Gastroesophageal sphincter (tissue), 4 donors: ENCODE measurements around the gene MAP4K2. TPM values are rescaled to one million over a fixed set of nuclear protein-coding genes. Genes with fewer than 3 reads are reported as not detected.

Experiments used
- ATAC-seq: fragments of 150-250 bp; one replicate; pipeline ENCODE4 v1.9.1; 2016; ENCODE audit warnings: mild to moderate bottlenecking, moderate library complexity
- H3K27ac ChIP-seq, 4 donors: fragments of 200-600 bp; sonication (generic) in 3 of 4; 1 replicate in 3 of 4; 2 replicates in 1 of 4; pipeline ENCODE4 v1.5.1; 2016 to 2019
- H3K27me3 ChIP-seq: fragments of 200-600 bp; sonication (generic); one replicate; pipeline ENCODE4 v1.5.1; 2019
- H3K36me3 ChIP-seq, 2 donors: fragments of 200-600 bp; sonication (generic); one replicate each; pipeline ENCODE4 v1.5.1; 2019; ENCODE audit warnings: control low read depth in 1 of 2
- H3K4me1 ChIP-seq, 3 donors: fragments of 200-600 bp; sonication (generic); 1 replicate in 2 of 3; 2 replicates in 1 of 3; pipeline ENCODE4 v1.5.1; 2016 to 2019; ENCODE audit warnings: control low read depth in 2 of 3
- H3K4me3 ChIP-seq, 2 donors: fragments of 200-600 bp; sonication (generic); one replicate each; pipeline ENCODE4 v1.5.1; 2019; ENCODE audit warnings: mild to moderate bottlenecking in 1 of 2, moderate library complexity in 1 of 2
- H3K9me3 ChIP-seq, 3 donors: fragments of 200-600 bp; sonication (generic); one replicate each; pipeline ENCODE4 v1.5.1; 2017 to 2019; ENCODE audit warnings: control low read depth in 2 of 3
- EP300 ChIP-seq: sonication (generic); formaldehyde crosslinking; IDR thresholded peaks from one replicate; pipeline ENCODE4 v1.6.1; 2017; ENCODE audit warnings: antibody characterized with exemption, mild to moderate bottlenecking
- POLR2A ChIP-seq, 2 donors: fragments of 450-650 bp; IDR thresholded peaks; one replicate each; pipeline ENCODE4 v1.6.1; 2017; ENCODE audit warnings: antibody characterized with exemption in 2 of 2, mild to moderate bottlenecking in 2 of 2, moderate library complexity in 1 of 2
- POLR2AphosphoS5 ChIP-seq: sonication (generic); formaldehyde crosslinking; IDR thresholded peaks from one replicate; pipeline ENCODE4 v1.6.1; 2017; ENCODE audit warnings: antibody characterized with exemption
- WGBS, 2 donors: methylation state at CpG; one replicate each; pipeline ENCODE4 v1.1.5; 2018; ENCODE audit warnings: low coverage in 1 of 2; 5-methylcytosine and 5-hydroxymethylcytosine counted together
- total RNA-seq, 4 donors: library from RNA; depleted of rRNA; stranded (reverse); fragments of >200 nt; gene quantifications; one replicate each; pipeline ENCODE4 v1.1.0, GENCODE V29; 2016
- TF ChIP-seq, protein P1 (sequence below), 4 experiments: fragments of 200-600 bp in 2 of 4; fragments of 450-650 bp in 2 of 4; sonication (generic) in 1 of 4; IDR thresholded peaks; one replicate each; pipeline ENCODE4 v1.5.1; 2017 to 2019; ENCODE audit warnings: antibody characterized with exemption in 4 of 4, mild to moderate bottlenecking in 2 of 4, moderate library complexity in 2 of 4

The MAP4K2 gene
- total RNA-seq, 4 donors from 2014 or later, result 17.6 to 24.0 (median 19.6) TPM

DNA sequence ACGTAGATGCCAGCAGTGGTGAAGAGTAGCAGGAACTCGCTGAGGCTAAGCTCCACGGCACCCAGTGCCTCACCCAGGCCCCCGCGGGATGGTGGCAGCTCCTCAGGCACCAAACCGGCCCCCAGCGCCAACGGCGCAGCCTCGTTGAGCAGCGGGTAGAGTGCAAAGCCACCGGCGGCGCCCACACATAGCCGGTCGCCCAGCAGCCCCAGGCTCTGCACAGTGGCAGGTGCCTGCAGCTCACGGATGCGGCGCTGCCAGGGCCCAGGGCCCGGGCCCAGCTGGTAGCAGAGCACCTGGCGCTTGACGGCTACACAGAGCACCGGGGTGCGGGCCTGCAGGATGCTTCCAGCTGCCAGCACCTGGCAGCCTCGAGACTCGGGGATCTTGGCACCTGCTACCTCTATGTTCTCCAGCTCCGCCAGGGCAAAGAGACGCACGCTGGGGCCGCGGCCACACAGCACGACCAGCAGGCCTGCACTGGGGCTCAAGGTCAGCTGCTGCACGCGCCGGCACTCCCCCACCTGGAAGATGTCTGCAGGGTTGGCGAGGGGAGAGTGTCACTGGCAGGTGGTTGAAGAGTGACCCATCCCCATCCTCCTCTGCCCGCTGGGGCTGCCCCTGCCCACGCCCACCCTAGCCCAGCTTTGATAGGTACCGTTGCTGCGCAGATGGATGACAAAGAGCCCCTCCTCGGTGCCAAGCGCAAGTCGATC, 26.7 kb upstream of the MAP4K2 start:
- H3K4me3 ChIP-seq, result no peak overlapping the region
- 95% methylated on average over 14 of the region's 43 CpGs; no CpG with 5 or more reads in 1 of the 2 donors for WGBS, 2 donors
- H3K4me1 ChIP-seq, result no peaks in the 10 kb centered on the region
- no peak overlapping the region for H3K27ac ChIP-seq
- H3K27me3 ChIP-seq, result no peaks in the 10 kb centered on the region
- ATAC-seq, result no peak
- no peaks in the 10 kb centered on the region for H3K9me3 ChIP-seq
- no peak for TF ChIP-seq POLR2AphosphoS5
- H3K36me3 ChIP-seq, result no peaks in the 10 kb centered on the region

DNA sequence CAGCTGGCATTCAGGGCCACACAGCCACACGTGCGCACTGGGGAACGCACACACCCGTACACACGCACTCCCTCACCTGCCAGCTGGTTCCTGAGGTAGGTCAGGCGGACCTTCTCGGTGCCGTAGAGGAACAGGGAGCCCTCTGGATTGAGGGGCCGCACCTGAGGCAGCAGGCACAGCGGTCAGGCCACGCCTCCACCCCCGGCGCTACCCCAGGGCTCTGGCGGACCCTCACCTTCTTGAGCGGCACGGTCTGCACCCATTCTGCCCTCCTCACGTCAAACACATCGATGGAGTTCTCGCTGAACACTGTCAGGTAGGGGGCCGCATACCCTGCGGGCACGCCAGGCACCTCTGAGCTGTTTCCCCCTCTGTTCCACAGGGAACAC, 24.4 kb upstream of the MAP4K2 start:
- Histone ChIP-seq H3K4me3 (no peak overlapping the region), H3K36me3 (no peaks in the 10 kb centered on the region), H3K4me1 (no peaks in the 10 kb centered on the region), H3K9me3 (no peaks in the 10 kb centered on the region), H3K27me3 (peaks cover 9% of the 10 kb centered on the region), H3K27ac (no peak overlapping the region)
- TF ChIP-seq POLR2AphosphoS5 (no peak), POLR2A (IDR thresholded peaks at IDR 0.05) (no peak), EP300 (no peak)
- TF ChIP-seq, protein P1, sequence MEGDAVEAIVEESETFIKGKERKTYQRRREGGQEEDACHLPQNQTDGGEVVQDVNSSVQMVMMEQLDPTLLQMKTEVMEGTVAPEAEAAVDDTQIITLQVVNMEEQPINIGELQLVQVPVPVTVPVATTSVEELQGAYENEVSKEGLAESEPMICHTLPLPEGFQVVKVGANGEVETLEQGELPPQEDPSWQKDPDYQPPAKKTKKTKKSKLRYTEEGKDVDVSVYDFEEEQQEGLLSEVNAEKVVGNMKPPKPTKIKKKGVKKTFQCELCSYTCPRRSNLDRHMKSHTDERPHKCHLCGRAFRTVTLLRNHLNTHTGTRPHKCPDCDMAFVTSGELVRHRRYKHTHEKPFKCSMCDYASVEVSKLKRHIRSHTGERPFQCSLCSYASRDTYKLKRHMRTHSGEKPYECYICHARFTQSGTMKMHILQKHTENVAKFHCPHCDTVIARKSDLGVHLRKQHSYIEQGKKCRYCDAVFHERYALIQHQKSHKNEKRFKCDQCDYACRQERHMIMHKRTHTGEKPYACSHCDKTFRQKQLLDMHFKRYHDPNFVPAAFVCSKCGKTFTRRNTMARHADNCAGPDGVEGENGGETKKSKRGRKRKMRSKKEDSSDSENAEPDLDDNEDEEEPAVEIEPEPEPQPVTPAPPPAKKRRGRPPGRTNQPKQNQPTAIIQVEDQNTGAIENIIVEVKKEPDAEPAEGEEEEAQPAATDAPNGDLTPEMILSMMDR (IDR thresholded peaks at IDR 0.05), result no peak
- 60% methylated on average over 1 of the region's 22 CpGs; no CpG with 5 or more reads in 1 of the 2 donors for WGBS, 2 donors
- no peak for ATAC-seq

DNA sequence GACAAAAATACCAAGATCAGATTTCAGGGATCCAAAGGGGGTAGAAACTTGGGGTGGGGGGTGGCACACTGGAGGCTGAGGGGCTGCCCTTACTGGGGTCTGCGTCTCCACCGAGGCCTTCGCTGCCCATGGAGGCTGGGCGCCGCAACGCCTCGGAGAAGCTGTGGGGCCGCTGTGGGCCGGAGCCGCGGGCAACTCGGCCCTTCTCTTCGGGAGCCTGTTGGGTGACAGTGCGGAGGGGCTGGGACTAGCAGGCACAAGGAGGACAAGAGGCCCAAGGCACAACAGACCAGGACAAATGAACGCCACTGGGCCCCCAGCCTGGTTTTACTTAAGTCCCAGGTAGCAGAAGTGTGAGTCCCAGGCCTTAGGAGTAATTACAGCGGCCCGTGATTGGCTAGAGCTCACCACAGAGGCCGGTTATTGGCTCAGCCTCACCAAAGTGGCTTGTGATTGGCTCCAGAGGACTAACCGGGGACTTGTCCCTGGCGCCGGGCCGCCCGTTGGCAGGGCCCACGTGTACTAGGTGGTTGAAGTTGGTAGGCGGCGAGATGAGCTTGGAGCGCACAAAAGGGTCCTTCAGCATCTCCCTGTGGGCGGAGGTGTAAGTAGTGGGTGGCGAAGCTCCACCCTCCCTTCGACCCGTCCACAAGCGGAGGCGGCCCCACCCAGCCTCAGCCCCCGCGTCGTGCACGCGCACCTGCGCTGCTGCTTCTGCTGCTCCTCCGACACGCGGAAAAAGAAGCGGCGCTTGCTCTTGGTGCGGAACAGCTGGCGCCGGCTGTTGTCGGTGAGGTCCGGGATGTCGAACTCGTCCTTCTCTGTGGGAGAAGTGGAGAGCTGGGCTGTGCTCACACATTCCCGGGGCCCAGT, 23.8 kb upstream of the MAP4K2 start:
- no peak overlapping the region for H3K27ac ChIP-seq

DNA sequence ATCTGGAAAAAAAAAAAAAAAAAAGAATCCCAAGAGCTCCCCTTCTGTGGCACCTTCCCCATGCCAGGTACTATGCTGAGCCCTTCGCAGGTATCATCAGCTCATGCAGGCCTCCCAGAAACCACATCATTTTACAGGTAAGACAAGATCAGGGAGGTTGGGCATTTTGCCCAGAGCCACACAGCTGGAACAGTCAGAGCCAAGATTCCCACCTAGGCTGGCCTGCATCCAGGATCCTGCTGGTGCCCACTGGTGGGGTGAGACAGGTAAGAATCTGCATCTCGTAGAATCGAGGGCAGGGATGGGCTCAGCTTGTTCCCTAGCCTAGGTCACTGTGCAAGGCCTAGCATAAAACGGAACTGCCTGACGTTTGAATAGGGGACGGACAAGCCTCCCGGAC, 23.0 kb upstream of the MAP4K2 start:
- 80 to 100% methylated on average over 1 to 4 of the region's 7 CpGs for WGBS, 2 donors
- Histone ChIP-seq H3K4me1 (no peaks in the 10 kb centered on the region), H3K27me3 (peaks cover 9% of the 10 kb centered on the region), H3K9me3 (no peaks in the 10 kb centered on the region), H3K27ac (no peak overlapping the region), H3K36me3 (no peaks in the 10 kb centered on the region), H3K4me3 (no peak overlapping the region)
- TF ChIP-seq POLR2A (IDR thresholded peaks at IDR 0.05), result no peak
- TF ChIP-seq, protein P1 (IDR thresholded peaks at IDR 0.05), result no peak
- no peak for TF ChIP-seq POLR2AphosphoS5
- no peak for TF ChIP-seq EP300
- no peak for ATAC-seq

More for the DNA sequence above, 23.8 kb upstream of the MAP4K2 start:
- no peaks in the 10 kb centered on the region for H3K36me3 ChIP-seq
- no peak for ATAC-seq
- TF ChIP-seq, protein P1 (IDR thresholded peaks at IDR 0.05), result no peak
- TF ChIP-seq POLR2AphosphoS5, result no peak
- WGBS, 2 donors, result 92% methylated on average over 19 of the region's 52 CpGs; no CpG with 5 or more reads in 1 of the 2 donors
- H3K9me3 ChIP-seq, result no peaks in the 10 kb centered on the region
- H3K4me1 ChIP-seq, result no peaks in the 10 kb centered on the region
- no peak overlapping the region for H3K4me3 ChIP-seq
- peaks cover 9% of the 10 kb centered on the region for H3K27me3 ChIP-seq

DNA sequence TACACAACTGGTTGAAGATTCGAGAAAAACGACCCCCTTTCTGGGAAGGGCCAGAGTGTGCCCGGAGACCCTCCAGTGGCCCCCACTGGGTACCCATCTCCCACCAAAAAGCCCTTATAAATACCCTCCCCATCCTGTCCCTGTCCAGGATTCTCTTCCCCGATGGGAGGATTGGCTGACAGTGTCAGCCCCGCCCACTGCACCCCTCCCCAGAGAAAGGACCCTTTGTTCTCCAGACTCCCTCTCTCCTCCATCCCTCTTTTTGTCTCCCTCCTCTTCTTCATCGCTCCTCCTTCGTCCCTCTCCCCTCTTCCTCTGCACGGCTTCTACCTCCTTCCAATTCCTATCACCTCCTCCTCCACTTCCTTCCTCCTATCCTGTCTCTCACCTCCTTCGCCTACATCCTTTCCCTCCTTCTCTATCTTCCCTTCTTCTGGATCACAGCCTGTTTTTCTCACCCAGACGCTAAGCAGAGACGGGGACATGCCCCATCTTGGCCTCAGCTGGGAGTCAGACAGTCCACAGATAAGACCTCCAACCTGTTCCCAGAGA, 20.6 kb upstream of the MAP4K2 start:
- WGBS, 2 donors, result 52 to 56% methylated on average over 7 to 11 of the region's 11 CpGs
- Histone ChIP-seq H3K27me3 (peaks cover 9% of the 10 kb centered on the region), H3K36me3 (no peaks in the 10 kb centered on the region), H3K27ac (no peak overlapping the region), H3K4me3 (no peak overlapping the region), H3K4me1 (no peaks in the 10 kb centered on the region), H3K9me3 (no peaks in the 10 kb centered on the region)
- ATAC-seq, result no peak
- TF ChIP-seq POLR2AphosphoS5 (no peak), POLR2A (IDR thresholded peaks at IDR 0.05) (no peak), EP300 (no peak)
- TF ChIP-seq, protein P1 (IDR thresholded peaks at IDR 0.05), result no peak
